Neural cell (in vitro differentiated cells): ENCODE measurements around the gene TTC29. TPM values are rescaled to one million over a fixed set of nuclear protein-coding genes. Genes with fewer than 3 reads are reported as not detected.

Experiments used
- H2AFZ ChIP-seq: fragments of 200-600, 300-800 bp; sonication (generic), shearing (Covaris generic); 2 replicates; pipeline ENCODE4 v1.6.0; 2014; ENCODE audit warnings: low read depth, mild to moderate bottlenecking, antibody characterized with exemption, low read length, moderate library complexity
- H3F3A ChIP-seq: fragments of 200-600 bp; shearing (Covaris generic); 2 replicates; pipeline ENCODE4 v1.6.1; 2016; ENCODE audit warnings: mild to moderate bottlenecking, moderate library complexity, mixed read lengths, antibody characterized with exemption, low read length; ENCODE audit not compliant: insufficient read depth, poor library complexity, severe bottlenecking
- H3K27ac ChIP-seq: fragments of 200-600, 300-800 bp; sonication (generic), shearing (Covaris generic); 2 replicates; pipeline ENCODE4 v1.5.1; 2014; ENCODE audit warnings: mild to moderate bottlenecking, low read length, moderate library complexity
- H3K27me3 ChIP-seq: fragments of 300-800, 200-600 bp; sonication (generic), shearing (Covaris generic); 2 replicates; pipeline ENCODE4 v1.6.0; 2014; ENCODE audit warnings: mild to moderate bottlenecking, low read depth, low read length, moderate library complexity; ENCODE audit not compliant: insufficient read depth
- H3K36me3 ChIP-seq: fragments of 300-800, 200-600 bp; sonication (generic), shearing (Covaris generic); 2 replicates; pipeline ENCODE4 v1.5.1; 2014; ENCODE audit warnings: mild to moderate bottlenecking, antibody characterized with exemption, low read length, moderate library complexity; ENCODE audit not compliant: insufficient read depth
- H3K4me2 ChIP-seq: fragments of 300-800, 200-600 bp; sonication (generic), shearing (Covaris generic); 2 replicates; pipeline ENCODE4 v1.6.0; 2014; ENCODE audit warnings: mild to moderate bottlenecking, low read length
- H3K4me3 ChIP-seq: fragments of 300-800, 200-600 bp; sonication (generic), shearing (Covaris generic); 2 replicates; pipeline ENCODE4 v1.5.1; 2014; ENCODE audit warnings: mild to moderate bottlenecking, low read length, moderate library complexity
- H3K79me2 ChIP-seq: fragments of 200-600 bp; shearing (Covaris generic); replicated peaks from 2 replicates; pipeline ENCODE4 v1.6.0; 2014; ENCODE audit warnings: mild to moderate bottlenecking, low read length, moderate library complexity; ENCODE audit not compliant: insufficient read depth
- H3K9ac ChIP-seq: fragments of 300-800, 200-600 bp; sonication (generic), shearing (Covaris generic); 2 replicates; pipeline ENCODE4 v1.6.1; 2016; ENCODE audit warnings: mild to moderate bottlenecking, low read length, mixed read lengths
- H3K9me2 ChIP-seq: fragments of 200-600 bp; shearing (Covaris generic); 2 replicates; pipeline ENCODE4 v1.6.1; 2016; ENCODE audit warnings: mild to moderate bottlenecking, low read length, mixed read lengths; ENCODE audit not compliant: insufficient read depth
- H3K9me3 ChIP-seq: fragments of 200-600, 300-800 bp; sonication (generic), shearing (Covaris generic); 2 replicates; pipeline ENCODE4 v1.6.1; 2016; ENCODE audit warnings: mild to moderate bottlenecking, mixed run types, low read length, moderate library complexity, mixed read lengths
- H4K20me1 ChIP-seq: fragments of 200-600 bp; shearing (Covaris generic); 2 replicates; pipeline ENCODE4 v1.6.1; 2016; ENCODE audit warnings: mild to moderate bottlenecking, mixed run types; ENCODE audit not compliant: insufficient read depth
- CTCF ChIP-seq: fragments of 450-650 bp; IDR thresholded peaks from 2 replicates; pipeline ENCODE4 v1.5.1; 2014; ENCODE audit warnings: antibody characterized with exemption, mild to moderate bottlenecking, moderate library complexity; ENCODE audit not compliant: poor library complexity, severe bottlenecking
- EP300 ChIP-seq: fragments of 450-650 bp; conservative IDR thresholded peaks from 2 replicates; pipeline ENCODE4 v1.6.1; 2014; ENCODE audit warnings: antibody characterized with exemption, mild to moderate bottlenecking, moderate library complexity; ENCODE audit not compliant: poor library complexity, severe bottlenecking
- EZH2 ChIP-seq: fragments of 200-600, 300-800 bp; shearing (Covaris generic), sonication (generic); IDR thresholded peaks from 2 replicates; pipeline ENCODE4 v1.6.1; 2014; ENCODE audit warnings: antibody characterized with exemption, low read length, borderline replicate concordance, mild to moderate bottlenecking; ENCODE audit not compliant: insufficient read depth, poor library complexity, severe bottlenecking
- MXI1 ChIP-seq: fragments of 450-650 bp; conservative IDR thresholded peaks from 2 replicates; pipeline ENCODE4 v1.6.1; 2014; ENCODE audit warnings: antibody characterized with exemption, mild to moderate bottlenecking; ENCODE audit not compliant: poor library complexity, severe bottlenecking
- POLR2AphosphoS5 ChIP-seq: IDR thresholded peaks from 2 replicates; pipeline ENCODE4 v1.6.1; 2012
- RAD21 ChIP-seq: fragments of 450-650 bp; conservative IDR thresholded peaks from 2 replicates; pipeline ENCODE4 v1.6.1; 2014; ENCODE audit warnings: antibody characterized with exemption, mild to moderate bottlenecking, moderate library complexity
- REST ChIP-seq: IDR thresholded peaks from 2 replicates; pipeline ENCODE4 v1.6.1; 2012; ENCODE audit warnings: borderline replicate concordance
- SMC3 ChIP-seq: fragments of 450-650 bp; conservative IDR thresholded peaks from 2 replicates; pipeline ENCODE4 v1.6.1; 2014; ENCODE audit warnings: antibody characterized with exemption, mild to moderate bottlenecking, moderate library complexity; ENCODE audit not compliant: poor library complexity
- TAF1 ChIP-seq: IDR thresholded peaks from 2 replicates; pipeline ENCODE4 v1.6.1; 2012; ENCODE audit warnings: low read depth
- polyA plus RNA-seq: library from polyadenylated mRNA; depleted of rRNA; stranded (reverse); fragments of >200 nt; gene quantifications from 2 replicates; pipeline ENCODE4 v1.2.3, GENCODE V29; 2014

Gene TTC29
- polyA plus RNA-seq, 1 donor from 2014 or later, result not detected

DNA sequence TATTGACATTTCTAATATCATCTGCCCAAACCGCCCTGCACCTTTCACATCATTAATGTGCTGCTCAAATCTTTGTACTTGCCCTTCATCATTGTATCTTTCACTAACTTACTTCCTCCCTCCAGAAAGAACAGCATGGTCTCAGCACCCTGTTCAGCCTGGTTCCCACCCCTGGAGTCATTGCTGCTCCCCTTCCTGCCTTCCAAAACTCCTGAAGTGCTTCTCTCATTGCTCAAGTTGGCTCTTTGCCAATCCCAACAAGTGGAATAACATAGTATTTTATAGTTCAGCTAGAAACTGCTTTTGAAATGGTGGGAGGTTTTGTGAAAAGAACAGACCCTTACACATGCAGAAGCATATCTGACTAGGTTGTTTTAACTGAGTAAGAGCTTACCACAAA is 14.0 kb upstream of the TTC29 start:
- no peak for TF ChIP-seq EZH2
- no peak for TF ChIP-seq TAF1
- no peak for TF ChIP-seq MXI1
- TF ChIP-seq REST, result no peak
- TF ChIP-seq RAD21, result no peak
- TF ChIP-seq SMC3, result no peak
- no peak for TF ChIP-seq POLR2AphosphoS5
- no peak for TF ChIP-seq CTCF
- no peak for TF ChIP-seq EP300

DNA sequence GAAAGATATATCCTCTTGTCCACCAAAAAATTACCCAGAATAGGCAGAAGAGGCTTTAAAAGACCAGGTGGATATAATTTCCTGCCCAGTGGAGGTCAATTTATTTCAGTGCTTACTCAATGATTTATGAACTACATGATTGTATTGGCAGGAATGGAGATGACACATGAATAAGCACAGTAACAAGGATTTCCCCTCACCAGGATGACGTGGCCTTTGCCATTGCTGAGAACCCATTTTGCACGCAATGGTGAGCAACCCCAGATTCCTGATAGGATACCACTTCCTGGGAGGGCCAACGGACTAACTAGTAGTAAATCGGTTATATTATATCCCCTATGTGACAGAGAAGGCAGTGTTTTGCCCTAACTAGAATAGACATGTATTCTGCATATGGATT is 11.6 kb upstream of the TTC29 start:
- Histone ChIP-seq H3K27me3 (no peaks in the 10 kb centered on the region), H4K20me1 (no peaks in the 10 kb centered on the region), H3K27ac (no peak overlapping the region), H3K9me2 (no peaks in the 10 kb centered on the region), H3K4me3 (no peak overlapping the region), H3K4me2 (no peak overlapping the region), H3K79me2 (no peaks in the 10 kb centered on the region), H2AFZ (no peak overlapping the region), H3F3A (no peaks in the 10 kb centered on the region), H3K36me3 (no peaks in the 10 kb centered on the region), H3K9me3 (no peaks in the 10 kb centered on the region), H3K9ac (no peak overlapping the region)
- TF ChIP-seq EZH2, result no peak
- no peak for TF ChIP-seq MXI1
- no peak for TF ChIP-seq CTCF
- TF ChIP-seq EP300, result no peak
- no peak for TF ChIP-seq REST
- no peak for TF ChIP-seq RAD21
- no peak for TF ChIP-seq POLR2AphosphoS5

More for the DNA sequence above, 14.0 kb upstream of the TTC29 start:
- Histone ChIP-seq H2AFZ (no peak overlapping the region), H3K9me3 (no peaks in the 10 kb centered on the region), H3K27me3 (no peaks in the 10 kb centered on the region), H4K20me1 (no peaks in the 10 kb centered on the region), H3F3A (no peaks in the 10 kb centered on the region), H3K4me2 (no peak overlapping the region), H3K79me2 (no peaks in the 10 kb centered on the region), H3K4me3 (no peak overlapping the region), H3K9me2 (no peaks in the 10 kb centered on the region), H3K9ac (no peak overlapping the region), H3K27ac (no peak overlapping the region), H3K36me3 (no peaks in the 10 kb centered on the region)
